Spleen (tissue), 13 donors: ENCODE results near the gene RORC. TPM values are rescaled to one million over a fixed set of nuclear protein-coding genes. Genes with fewer than 3 reads are reported as not detected.
A peak's percentile ranks its signal among the peaks of the same experiment; 100 is the strongest.
"Not testable (repeated sequence)": the region's sequence is repeated elsewhere in the genome, so short reads cannot be mapped to it uniquely, and the experiment has no call there.

Experiments
- DNase-seq: peaks from one replicate; pipeline ENCODE4 v3.0.0-alpha.2; 2020
- H3K27ac ChIP-seq, 8 donors: fragments of 200-600 bp; sonication (generic) in 7 of 8; 1 replicate in 4 of 8; 2 replicates in 4 of 8; pipeline versions ENCODE4 v1.5.0 to v1.8.0; 2016 to 2021; ENCODE audit warnings: inconsistent platforms in 4 of 8, mild to moderate bottlenecking in 4 of 8, moderate library complexity in 1 of 8
- H3K27me3 ChIP-seq, 7 donors: fragments of 200-600 bp; sonication (generic) in 6 of 7; replicated peaks in 1 of 7; 1 replicate in 4 of 7; 2 replicates in 3 of 7; pipeline versions ENCODE4 v1.5.0 to v1.8.0; 2016 to 2021; ENCODE audit warnings: inconsistent platforms in 3 of 7, mild to moderate bottlenecking in 1 of 7
- H3K36me3 ChIP-seq, 6 donors: fragments of 200-600 bp; sonication (generic) in 5 of 6; 1 replicate in 4 of 6; 2 replicates in 2 of 6; pipeline versions ENCODE4 v1.5.0 to v1.8.0; 2016 to 2021; ENCODE audit warnings: inconsistent platforms in 2 of 6
- H3K4me1 ChIP-seq, 6 donors: fragments of 200-600 bp; sonication (generic) in 5 of 6; 1 replicate in 3 of 6; 2 replicates in 3 of 6; pipeline versions ENCODE4 v1.5.0 to v1.8.0; 2016 to 2021; ENCODE audit warnings: inconsistent platforms in 3 of 6
- H3K4me3 ChIP-seq, 8 donors: fragments of 200-600 bp; sonication (generic) in 7 of 8; 1 replicate in 4 of 8; 2 replicates in 4 of 8; pipeline versions ENCODE4 v1.5.0 to v1.8.0; 2016 to 2021; ENCODE audit warnings: inconsistent platforms in 4 of 8, mild to moderate bottlenecking in 4 of 8, moderate library complexity in 2 of 8
- H3K9me3 ChIP-seq, 8 donors: fragments of 200-600 bp; sonication (generic) in 7 of 8; 1 replicate in 4 of 8; 2 replicates in 4 of 8; pipeline versions ENCODE4 v1.5.0 to v1.8.0; 2016 to 2021; ENCODE audit warnings: inconsistent platforms in 4 of 8
- POLR2A ChIP-seq, 3 donors: fragments of 450-650 bp; IDR thresholded peaks; one replicate each; pipeline ENCODE4 v1.5.1; 2017; ENCODE audit warnings: antibody characterized with exemption in 3 of 3, mild to moderate bottlenecking in 1 of 3
- POLR2AphosphoS5 ChIP-seq, 3 donors: sonication (generic); formaldehyde crosslinking; IDR thresholded peaks; one replicate each; pipeline ENCODE4 v1.5.1; 2017; ENCODE audit warnings: antibody characterized with exemption in 3 of 3
- WGBS, 5 donors: extraction: QIAGEN DNeasy Blood & Tissue Kit in 3 of 5; methylation state at CpG; one replicate each; pipeline versions ENCODE4 v1.1.5 to v1.1.7; 2013 to 2018; 5-methylcytosine and 5-hydroxymethylcytosine counted together
- intact Hi-C: fragments of 100-400 bp; cut with DNase I; formaldehyde crosslinking; loops from one replicate; pipeline ENCODE4 v1.15.0; 2023; ENCODE audit warnings: low total_unique reads
- long read RNA-seq, 2 donors: transcript quantifications; one replicate each; lab custom pipeline, GENCODE V29; 2026
- polyA plus RNA-seq, 3 donors: library from polyadenylated mRNA; stranded (reverse); fragments of 200-250 nt; gene quantifications; one replicate each; pipeline ENCODE4 v1.2.1, GENCODE V29; 2013
- total RNA-seq, 7 donors: library from RNA; depleted of rRNA in 3 of 7; stranded (reverse); fragments of >200 nt in 3 of 7; fragmentation: NEBNext Ultra II Directional in 4 of 7; extraction: Animal tissue kit (Norgen Biotek cat#: 25700) in 4 of 7; gene quantifications; one replicate each; pipeline versions ENCODE4 v1.1.0 to v1.2.1, GENCODE V29; 2016 to 2021
- TF ChIP-seq, protein P1 (sequence below), 11 experiments: fragments of 200-600 bp in 7 of 11; fragments of 450-650 bp in 4 of 11; sonication (generic) in 4 of 11; IDR thresholded peaks in 8 of 11; conservative IDR thresholded peaks in 3 of 11; 1 replicate in 7 of 11; 2 replicates in 4 of 11; pipeline versions ENCODE4 v1.4.0 to v1.8.0; 2016 to 2021; ENCODE audit warnings: antibody characterized with exemption in 11 of 11, inconsistent platforms in 4 of 11, mild to moderate bottlenecking in 1 of 11
- donor health status: healthy with polysubstance abuse.
- donor health status: DM: no; HTN: no; CAD: no; lungs with moderate emphysema.
- donor health status: DM: no; HTN: no; CAD: no.
- donor health status: Bipolar disorder and iron deficiency.
- donor health status: healthy.
- donor health status: DM: no; HTN: no; CAD: no.
- donor health status: DM: yes; HTN: yes; CAD: no.

Gene RORC
- total RNA-seq: 1 to 10 TPM in 6 of 7 donors, under 1 TPM in 1; 0.85 to 4.1 (median 2.3) TPM
- under 1 TPM; 0.14 to 0.78 (median 0.51) TPM for polyA plus RNA-seq
- long read RNA-seq, donor 1, partial matches to known transcripts: 0 of 1 reads
- long read RNA-seq, donor 1, other reads (novel, unspliced or antisense): 0 of 1 reads
- long read RNA-seq, donor 2, partial matches to known transcripts: 0 of 1 reads
- long read RNA-seq, donor 2, other reads (novel, unspliced or antisense): 0 of 1 reads

DNA sequence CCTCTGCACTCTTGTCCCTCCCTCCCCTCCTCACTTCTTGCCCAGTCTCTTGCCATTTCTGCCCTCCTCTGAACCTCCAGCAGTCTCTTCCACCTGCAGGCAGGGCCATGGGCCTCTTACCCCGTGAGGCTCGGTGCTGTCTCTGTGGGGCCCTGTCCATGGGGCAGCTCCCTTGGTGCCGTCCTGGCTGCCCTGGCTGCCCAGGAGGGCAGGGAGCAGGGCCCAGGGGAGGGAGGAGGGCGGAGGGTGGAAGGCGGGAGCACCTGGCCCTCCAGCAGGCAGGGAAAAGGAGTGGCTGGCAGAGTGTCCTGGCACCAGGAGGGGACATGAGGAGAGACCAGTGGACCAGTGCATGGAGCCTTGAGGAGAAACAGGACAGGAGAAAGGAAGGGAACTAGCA is at the start of gene RORC:
Gene RORC, minus strand, starts transcription at position 198 of the 400 bp plus-strand sequence. Its CDS starts 38 bp downstream, at position 160.
- TF ChIP-seq, protein P1, sequence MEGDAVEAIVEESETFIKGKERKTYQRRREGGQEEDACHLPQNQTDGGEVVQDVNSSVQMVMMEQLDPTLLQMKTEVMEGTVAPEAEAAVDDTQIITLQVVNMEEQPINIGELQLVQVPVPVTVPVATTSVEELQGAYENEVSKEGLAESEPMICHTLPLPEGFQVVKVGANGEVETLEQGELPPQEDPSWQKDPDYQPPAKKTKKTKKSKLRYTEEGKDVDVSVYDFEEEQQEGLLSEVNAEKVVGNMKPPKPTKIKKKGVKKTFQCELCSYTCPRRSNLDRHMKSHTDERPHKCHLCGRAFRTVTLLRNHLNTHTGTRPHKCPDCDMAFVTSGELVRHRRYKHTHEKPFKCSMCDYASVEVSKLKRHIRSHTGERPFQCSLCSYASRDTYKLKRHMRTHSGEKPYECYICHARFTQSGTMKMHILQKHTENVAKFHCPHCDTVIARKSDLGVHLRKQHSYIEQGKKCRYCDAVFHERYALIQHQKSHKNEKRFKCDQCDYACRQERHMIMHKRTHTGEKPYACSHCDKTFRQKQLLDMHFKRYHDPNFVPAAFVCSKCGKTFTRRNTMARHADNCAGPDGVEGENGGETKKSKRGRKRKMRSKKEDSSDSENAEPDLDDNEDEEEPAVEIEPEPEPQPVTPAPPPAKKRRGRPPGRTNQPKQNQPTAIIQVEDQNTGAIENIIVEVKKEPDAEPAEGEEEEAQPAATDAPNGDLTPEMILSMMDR (IDR thresholded peaks at IDR 0.05 in 8 of 11, conservative IDR thresholded peaks at IDR 0.05 in 3 of 11): no peak
- TF ChIP-seq POLR2A (IDR thresholded peaks at IDR 0.05) (no peak), POLR2AphosphoS5 (IDR thresholded peaks at IDR 0.05) (no peak)
- Histone ChIP-seq H3K27ac (peak within 1 kb of the TSS in 3 of 8 donors; percentile 4 to 65 (median 14)), H3K36me3 (no peaks in the 10 kb centered on the region), H3K4me3 (peak within 1 kb of the TSS in 1 of 8 donors; percentile 19), H3K27me3 (peaks cover 0 to 18% (median 0%) of the 10 kb centered on the region in 7 donors), H3K4me1 (peaks cover 6 to 56% (median 29%) of the 10 kb centered on the region in 6 donors), H3K9me3 (no peaks in the 10 kb centered on the region)
- WGBS, 5 donors: 74 to 96% (median 86%) methylated on average over 5 of the region's 5 CpGs
- no peak for DNase-seq
- intact Hi-C loops: loop anchor here (10.0 kb wide), 1 partner anchor 237 kb away; no protein-coding TSS in a partner anchor

DNA sequence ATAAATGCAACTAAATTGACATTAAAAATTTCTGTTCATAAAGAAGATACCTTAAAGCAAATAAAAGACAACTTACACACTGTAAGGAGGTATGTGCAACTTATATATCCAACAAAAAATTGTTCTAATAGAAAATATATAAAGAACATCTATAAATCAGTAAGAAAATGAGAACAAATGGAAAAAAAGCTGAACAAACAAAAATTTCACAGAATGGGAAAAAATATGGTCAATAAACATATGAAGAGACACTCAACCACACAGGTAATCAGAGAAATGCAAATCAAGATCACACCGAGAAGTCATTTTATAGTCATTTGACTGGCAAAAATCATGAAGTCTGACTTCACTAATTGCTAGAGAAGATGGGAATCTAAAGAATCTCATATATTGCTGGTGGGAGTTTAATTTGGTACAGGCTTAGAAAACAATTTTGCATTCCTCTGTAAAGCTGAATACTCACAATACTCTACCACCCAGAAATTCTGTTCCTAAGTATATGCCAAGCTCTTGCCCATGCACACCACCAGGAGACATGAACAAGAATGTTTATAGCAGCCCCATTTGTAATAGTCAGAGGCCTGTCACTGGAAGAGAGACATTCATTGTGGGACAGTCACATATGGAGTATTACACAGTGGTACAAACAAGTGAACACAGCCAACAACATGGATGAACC is 44.0 kb upstream of the RORC start:
- no peak overlapping the region for H3K4me3 ChIP-seq
- peaks cover 0 to 30% (median 4%) of the 10 kb centered on the region in 6 donors for H3K36me3 ChIP-seq
- WGBS, 5 donors: 84 to 95% (median 90%) methylated on average over 1 of the region's 1 CpG
- TF ChIP-seq, protein P1 (IDR thresholded peaks at IDR 0.05 in 8 of 11, conservative IDR thresholded peaks at IDR 0.05 in 3 of 11): no peak
- no peak for TF ChIP-seq POLR2AphosphoS5 (IDR thresholded peaks at IDR 0.05)
- no peaks in the 10 kb centered on the region for H3K4me1 ChIP-seq
- no peak overlapping the region for H3K27ac ChIP-seq
- no peaks in the 10 kb centered on the region for H3K9me3 ChIP-seq
- DNase-seq: no peak
- no peaks in the 10 kb centered on the region for H3K27me3 ChIP-seq
- intact Hi-C loops: no loop called here

DNA sequence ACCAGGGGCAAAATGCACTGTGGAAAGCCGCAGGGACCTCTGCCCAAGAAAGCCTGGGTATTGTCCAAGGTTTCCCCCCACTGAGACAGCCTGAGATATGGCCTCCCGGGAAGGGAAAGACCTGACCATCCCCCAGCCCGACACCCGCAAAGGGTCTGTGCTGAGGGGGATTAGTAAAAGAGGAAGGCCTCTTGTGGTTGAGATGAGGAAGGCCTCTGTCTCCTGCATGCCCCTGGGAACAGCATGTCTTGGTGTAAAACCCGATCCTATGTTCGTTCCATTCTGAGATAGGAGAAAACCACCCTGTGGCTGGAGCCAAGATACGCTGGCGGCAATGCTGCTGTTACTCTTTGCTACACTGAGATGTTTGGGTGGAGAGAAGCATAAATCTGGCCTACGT is 41.2 kb upstream of the RORC start:
- 51 to 59% (median 56%) methylated on average over 8 to 9 of the region's 9 CpGs for WGBS, 5 donors
- H3K36me3 ChIP-seq: peaks cover 0 to 28% (median 4%) of the 10 kb centered on the region in 6 donors
- H3K27me3 ChIP-seq, H3K27ac ChIP-seq, H3K4me1 ChIP-seq, H3K4me3 ChIP-seq, H3K9me3 ChIP-seq, intact Hi-C loops, DNase-seq: not testable (repeated sequence)

DNA sequence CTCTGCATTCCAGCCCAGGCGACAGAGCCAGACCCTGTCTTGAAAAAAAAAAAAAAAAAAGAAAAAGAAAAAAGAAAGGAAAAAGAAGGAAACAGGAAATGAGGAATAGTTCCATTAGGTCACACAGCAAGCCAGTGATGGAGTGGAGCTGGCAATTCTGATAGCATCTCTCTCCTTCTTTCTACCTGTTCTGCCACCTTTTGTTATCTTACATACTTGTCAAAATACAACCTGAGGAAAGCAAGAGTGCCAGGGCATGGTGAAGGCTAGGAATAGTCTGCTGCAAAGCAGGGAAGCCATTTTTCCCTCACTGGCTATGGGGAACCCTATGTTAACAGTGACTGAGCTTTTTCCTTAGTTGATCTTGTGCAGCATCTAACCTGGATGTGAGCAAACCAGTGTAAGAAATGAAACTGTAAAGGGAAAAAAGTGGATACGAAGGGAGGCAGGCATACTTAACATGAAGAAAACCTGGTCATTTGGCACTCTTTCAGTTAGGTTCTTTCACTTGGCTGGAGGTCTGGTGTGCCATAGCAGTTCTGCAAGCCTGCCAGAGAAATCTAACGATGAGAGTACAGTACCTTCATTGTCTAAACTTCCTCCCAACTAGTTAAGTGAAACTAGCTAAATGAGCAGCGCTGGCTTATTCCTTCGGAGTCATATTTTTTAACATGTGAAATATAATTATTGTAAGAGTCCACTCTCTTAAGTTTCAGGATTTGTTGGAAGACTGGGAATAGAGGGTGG is 39.9 kb upstream of the RORC start:
- intact Hi-C loops: no loop called here
- no peak overlapping the region for H3K27ac ChIP-seq
- H3K27me3 ChIP-seq: peaks cover 0 to 5% (median 0%) of the 10 kb centered on the region in 7 donors
- peaks cover 0 to 23% (median 4%) of the 10 kb centered on the region in 6 donors for H3K36me3 ChIP-seq
- no peak overlapping the region for H3K4me3 ChIP-seq
- DNase-seq: no peak
- peaks cover 0 to 7% (median 0%) of the 10 kb centered on the region in 6 donors for H3K4me1 ChIP-seq
- no peaks in the 10 kb centered on the region for H3K9me3 ChIP-seq
- WGBS, 5 donors: 69 to 79% (median 72%) methylated on average over 5 of the region's 5 CpGs
- TF ChIP-seq POLR2AphosphoS5 (IDR thresholded peaks at IDR 0.05): no peak
- TF ChIP-seq POLR2A (IDR thresholded peaks at IDR 0.05): no peak
- TF ChIP-seq, protein P1 (IDR thresholded peaks at IDR 0.05 in 8 of 11, conservative IDR thresholded peaks at IDR 0.05 in 3 of 11): no peak
